HG03103 (cell line): ENCODE data around the gene MKRN2OS.

Experiments
- ATAC-seq: cut with Tn5 transposase; IDR thresholded peaks from one replicate; pipeline ENCODE4 v1.9.1; 2021; ENCODE audit warnings: low read depth; ENCODE audit not compliant: unreplicated experiment

The MKRN2OS gene, protein sequence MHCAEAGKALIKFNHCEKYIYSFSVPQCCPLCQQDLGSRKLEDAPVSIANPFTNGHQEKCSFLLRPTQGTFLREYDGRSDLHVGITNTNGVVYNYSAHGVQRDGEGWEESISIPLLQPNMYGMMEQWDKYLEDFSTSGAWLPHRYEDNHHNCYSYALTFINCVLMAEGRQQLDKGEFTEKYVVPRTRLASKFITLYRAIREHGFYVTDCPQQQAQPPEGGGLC

DNA sequence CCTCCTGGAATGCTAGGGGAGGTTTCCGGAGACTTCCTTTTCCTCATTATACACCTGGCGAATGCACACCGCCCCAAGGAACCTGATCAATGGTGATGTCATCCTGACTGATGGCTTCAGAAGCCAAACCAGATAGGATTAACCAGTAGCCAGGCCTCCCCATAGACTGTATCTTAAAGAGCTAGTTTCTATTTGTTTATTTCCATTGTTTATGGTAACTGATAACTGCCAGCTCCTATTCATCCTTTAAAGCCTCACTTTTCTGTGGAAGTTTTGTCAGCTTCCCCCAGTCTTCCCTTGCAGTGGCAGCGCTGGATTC is at the start of gene MKRN2OS:
Gene MKRN2OS (minus strand): TSS at position 27 of the 319 bp plus-strand sequence. CDS start 35 bp downstream, outside the sequence.
- no peak for ATAC-seq

DNA sequence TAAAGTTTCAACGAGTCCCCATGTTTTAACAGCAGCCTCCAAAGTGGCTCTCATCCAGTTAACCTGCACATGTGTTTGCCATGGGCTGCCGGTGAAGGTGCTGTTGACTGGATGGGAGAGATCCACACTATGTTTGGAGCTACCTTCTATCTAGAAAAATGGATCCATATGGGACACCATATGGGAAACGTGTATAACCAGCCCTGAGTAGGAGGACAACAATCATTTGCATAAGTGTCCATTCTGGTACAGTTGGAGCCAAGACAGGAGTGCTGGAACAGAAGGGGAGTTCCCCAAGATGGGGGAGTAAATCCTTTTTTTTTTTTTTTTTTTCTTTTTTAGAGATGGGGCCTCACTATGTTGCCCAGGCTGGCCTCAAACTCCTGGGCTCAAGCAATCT is 48.2 kb upstream of the MKRN2OS start:
- ATAC-seq, result no peak

DNA sequence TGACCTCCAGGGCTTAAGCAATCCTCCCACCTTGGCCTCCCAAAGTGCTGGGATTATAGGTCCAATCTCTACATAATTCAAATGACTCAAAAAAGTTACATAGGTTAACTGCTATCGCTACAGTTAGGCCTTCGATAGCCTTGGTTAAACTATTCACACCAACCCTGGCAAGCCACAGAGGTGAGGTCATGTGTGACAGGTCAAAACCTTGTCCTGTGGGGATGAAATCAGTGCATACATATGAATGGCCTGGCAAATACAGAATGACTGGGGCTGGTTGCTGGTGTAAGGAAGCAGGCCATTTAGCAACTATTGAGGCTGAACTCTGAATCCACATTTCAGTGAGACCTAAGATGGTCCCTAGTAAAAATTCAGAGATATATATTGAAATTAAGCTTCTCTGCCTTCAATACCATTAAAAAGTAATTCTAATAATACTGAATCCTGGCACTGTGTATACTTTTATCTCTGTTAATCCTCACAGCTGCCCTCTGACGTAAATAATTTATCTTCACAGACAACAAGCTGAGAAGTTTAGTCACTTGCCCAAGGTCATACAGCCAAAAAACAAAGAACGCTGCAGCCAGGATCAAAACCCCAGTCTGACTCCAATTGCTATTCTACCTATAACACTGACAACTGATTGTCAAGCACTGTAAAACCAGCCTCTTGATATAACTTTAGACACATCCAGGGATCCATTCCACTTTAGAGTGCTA is 46.9 kb upstream of the MKRN2OS start:
- ATAC-seq, result no peak

DNA sequence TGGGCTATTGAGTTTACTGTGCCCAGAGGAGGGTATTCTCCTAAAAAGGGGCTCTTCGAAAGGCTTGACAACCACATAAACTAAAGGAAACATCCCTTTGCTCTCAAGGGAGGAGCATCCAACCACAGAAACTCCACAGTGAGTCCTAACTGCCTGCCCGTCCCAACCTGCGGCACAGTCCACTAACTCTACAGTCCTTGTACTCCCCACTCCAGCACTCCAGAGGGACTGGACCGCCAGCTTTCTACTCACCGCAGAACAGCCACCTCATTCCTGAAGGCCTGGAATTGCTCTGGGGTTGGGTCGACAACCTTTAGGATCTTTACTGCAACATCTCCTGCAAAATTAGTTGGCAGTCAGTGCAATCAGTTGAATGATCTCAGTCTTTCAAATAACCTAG is 46.2 kb upstream of the MKRN2OS start:
- ATAC-seq, result no peak

DNA sequence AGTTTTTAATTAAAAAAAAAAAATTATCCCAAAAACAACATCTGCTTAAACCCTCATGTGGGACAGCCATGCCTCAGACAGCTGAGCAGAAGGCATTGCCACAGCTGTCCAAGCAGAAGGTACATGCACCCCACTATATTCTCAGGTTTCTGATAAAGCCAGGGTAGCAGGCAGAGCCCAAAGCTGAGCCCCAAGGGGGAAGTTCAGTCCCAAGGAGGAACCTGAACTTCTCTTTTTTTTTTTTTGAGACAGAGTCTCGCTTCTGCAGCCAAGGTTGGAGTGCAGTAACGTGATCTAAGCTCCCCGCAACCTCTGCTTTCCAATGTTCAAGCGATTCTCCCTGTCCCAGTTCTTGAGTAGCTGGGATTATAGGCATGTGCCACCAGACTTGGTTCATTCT is 44.8 kb upstream of the MKRN2OS start:
- ATAC-seq, result no peak

DNA sequence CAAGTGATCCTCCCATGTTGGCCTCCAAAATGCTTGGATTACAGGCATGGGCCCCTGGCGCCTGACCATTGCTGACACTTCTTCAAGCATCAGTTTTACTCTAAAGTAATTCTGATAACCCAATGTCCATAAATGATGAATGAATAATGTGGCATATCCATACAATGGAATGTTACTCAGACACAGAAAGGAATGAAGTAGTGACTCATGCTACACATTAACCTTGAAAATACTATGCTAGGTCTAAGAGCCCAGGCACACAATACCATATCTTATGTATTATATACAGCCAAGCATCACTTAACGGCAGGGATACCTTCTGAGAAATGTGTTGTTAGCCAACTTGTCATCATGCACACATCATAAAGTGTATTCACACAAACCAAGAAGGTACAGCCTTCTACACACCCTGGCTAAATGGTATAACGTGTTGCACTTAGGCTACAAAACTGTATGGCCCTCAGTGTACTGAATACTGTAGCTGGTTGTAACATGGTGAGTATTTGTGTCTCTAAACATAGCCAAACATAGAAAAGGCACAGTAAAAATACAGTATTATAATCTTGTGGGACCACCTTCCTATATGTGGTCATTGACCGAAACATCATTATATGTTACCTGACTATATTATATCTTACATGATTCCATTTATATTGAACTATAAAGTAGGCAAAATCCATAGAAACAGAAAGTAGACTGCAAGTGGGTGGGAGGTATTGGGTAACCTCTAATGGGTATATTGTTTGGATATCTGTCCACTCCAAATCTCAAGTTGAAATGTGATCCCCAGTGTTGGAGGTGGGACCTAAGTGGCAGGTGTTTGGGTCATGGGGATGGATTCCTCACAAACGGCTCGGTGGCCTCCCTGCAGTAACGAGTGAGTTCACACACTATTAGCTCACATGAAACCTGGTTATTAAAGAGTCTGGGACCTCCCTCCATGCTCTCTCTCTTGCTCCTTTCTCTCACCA is 43.0 kb upstream of the MKRN2OS start:
- no peak for ATAC-seq

DNA sequence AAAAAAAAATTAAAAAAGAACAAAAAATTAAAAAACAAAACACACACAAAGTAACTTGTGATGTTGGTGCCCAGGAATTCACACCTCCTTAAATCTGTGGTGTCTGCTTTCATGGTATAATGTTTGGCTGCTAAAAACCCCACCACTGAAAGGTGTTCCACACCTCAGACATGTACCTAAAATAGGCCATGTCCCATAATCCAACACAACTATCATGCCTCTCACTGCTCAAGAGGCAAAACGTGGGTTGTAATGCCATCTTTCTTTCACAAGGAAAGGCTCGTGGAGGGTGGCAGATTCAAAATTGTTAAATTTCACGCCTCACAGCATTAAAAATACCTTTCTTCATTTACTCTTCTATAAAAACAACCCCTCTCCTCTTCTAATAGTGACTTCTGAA is 41.1 kb upstream of the MKRN2OS start:
- no peak for ATAC-seq

DNA sequence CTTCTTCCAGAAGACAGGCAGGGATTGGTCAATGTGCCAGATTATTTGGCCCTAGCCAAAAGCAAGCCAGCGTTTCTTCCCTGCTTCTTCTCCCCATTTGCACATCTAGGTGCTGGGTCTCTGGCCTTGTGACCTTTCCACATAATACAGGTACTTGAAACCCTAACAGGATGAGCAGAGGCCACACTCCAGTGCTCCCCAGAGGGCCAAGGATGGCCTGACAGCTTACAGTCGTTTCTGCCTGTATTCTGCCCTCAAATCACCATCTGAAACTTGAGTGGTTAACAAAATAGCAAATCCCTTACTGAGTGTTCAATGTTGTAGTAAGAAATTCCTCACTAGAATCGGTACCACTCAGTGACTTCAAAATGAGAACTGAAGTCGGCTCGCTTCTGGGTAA is 40.7 kb upstream of the MKRN2OS start:
- ATAC-seq, result peak; percentile 62

DNA sequence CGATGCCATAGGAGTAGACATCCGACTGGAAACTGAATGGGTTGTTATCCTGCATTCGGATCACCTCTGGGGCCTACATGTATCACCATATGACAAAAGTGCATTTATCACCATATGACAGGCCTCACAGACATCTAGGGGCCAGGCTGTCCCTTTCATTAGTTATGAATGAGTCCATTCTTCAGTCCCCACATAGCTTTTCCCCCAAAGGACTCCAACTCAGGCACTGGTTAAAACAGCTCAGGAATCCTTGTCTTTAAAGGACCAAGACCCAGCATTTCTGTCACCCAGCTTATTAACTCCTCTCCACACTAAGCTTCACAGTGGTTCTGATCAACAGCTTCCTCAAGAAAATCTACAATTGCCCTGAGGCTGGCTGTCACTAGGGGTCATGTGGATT is 39.9 kb upstream of the MKRN2OS start:
- no peak for ATAC-seq

DNA sequence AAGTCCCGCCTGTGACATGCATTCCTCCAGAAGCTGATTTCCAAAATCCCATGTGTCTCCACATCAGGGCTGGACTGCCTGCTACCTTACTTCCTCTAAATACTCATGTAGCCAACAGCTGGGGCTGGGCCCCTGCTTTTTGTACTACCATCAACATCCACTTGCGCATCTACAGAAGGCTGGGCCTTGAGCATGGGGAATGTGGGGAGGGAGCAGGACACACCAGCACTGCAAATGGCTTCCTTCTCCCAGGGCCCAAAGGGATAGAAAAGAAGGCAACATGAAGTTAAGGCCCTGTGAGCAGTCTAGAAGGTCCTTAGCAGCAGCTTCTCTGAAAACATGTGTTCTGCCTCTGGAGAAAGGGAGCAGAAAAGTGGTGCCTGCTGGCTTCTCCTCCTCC is 38.8 kb upstream of the MKRN2OS start:
- no peak for ATAC-seq

DNA sequence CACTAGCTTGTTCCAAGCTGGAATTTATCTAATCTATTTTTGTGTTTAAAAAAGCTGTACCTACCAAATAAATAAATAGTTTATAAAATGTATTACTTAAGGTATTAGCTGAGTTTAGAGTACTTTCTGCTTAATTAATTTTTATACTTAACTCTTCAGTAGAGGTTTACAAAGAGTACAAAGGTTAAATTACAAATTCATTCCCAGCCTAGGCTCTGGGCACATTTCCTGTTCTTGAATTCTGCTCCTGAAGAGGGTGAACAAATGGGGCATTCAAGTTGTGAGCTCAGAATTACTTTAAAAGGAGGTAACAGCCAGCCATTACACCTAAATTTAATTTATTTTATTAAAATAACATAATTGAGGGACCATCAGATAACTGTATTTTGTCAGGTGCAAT is 38.0 kb upstream of the MKRN2OS start:
- no peak for ATAC-seq

DNA sequence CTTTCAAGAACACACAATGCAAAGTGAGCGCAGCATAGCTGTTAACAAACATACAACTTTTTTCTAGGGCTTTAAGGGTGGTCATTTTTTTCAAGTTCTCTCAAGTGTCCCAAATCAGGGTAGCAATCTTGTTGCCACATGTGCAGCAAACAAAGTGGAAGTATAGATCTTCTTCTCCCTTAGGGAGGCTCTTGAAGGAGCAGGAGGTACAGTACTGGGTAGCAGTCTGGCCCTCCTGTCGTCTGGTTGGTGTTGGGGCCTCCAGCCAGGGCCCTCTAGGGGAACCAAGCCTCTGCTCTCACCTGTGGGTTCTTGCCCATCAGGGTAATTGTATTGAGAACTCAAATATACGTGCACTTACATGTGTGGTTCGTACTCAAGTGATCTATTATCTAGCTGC is 37.4 kb upstream of the MKRN2OS start:
- ATAC-seq, result no peak

DNA sequence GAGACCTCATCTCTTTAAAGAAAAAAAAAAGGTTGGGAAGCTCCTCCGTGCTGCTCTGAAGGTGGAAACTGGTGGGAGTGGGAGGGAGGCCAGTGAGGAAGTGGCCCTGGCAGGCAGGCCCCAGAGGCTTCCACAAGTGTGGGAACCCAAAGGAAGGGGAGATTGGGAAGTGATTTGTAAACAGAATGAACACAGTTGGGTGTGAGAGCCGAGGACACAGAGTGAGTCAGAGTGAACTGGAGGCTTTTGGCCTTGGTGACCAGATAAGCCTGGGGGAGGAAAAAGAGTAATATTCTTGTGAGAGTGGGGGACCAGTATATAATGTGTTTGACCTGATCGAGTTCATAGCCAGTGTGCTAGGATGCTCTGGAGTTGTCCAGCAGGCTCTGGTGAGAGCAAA is 34.6 kb upstream of the MKRN2OS start:
- ATAC-seq, result no peak

DNA sequence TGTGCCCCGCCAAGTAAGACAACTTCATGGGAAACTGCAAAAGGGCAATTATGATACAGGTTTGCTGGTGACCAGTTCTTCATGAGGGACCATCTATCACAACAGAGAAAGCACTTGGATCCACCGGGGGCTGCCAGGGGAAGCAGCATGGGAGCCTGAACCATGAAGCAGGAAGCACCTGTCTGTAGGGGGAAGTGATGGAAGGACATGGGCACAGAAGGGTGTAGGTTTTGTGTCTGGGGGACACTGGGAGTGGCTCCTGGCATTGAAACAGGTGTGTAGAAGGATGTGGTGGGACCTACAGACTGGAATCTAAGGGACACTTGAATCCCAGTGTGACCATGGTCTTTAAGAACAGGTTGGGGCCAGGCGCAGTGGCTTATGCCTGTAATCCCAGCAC is 34.2 kb upstream of the MKRN2OS start:
- ATAC-seq, result no peak

DNA sequence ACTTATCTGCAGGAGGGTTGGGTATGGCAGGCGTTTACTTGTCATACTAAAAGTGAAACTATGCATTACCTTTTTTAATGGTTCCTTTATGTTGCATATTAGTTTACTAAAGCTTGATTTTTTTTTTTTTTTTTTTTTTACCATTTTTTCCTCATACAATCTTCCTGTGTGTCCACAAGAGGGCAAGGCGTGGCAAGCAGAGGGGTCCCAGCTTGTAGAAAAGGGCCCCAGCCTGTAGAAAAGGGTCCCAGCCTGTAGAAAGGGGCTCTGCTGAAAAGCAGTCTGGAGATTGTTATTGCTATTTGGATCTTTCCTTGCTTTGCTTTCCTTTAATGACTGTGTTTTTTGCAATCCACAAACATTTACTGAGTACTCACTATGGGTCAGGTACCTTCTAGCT is 33.4 kb upstream of the MKRN2OS start:
- no peak for ATAC-seq

DNA sequence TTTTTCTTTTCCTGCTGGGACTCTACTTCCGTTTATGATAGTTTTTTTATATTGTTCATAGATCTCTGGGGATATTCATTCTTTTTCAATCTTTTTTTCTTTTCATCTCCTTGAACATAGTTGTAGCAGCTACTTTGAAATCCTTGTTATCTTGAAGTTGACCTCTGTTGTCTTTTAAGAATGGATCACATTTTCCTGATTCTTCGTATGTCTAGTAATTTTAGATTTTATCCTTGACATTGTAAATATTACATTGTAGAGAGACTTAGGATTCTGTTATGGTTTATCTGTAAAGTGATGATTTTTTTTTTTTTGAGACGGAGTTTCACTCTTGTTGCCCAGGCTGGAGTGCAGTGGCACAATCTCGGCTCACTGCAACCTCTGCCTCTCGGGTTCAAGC is 32.1 kb upstream of the MKRN2OS start:
- ATAC-seq, result no peak

DNA sequence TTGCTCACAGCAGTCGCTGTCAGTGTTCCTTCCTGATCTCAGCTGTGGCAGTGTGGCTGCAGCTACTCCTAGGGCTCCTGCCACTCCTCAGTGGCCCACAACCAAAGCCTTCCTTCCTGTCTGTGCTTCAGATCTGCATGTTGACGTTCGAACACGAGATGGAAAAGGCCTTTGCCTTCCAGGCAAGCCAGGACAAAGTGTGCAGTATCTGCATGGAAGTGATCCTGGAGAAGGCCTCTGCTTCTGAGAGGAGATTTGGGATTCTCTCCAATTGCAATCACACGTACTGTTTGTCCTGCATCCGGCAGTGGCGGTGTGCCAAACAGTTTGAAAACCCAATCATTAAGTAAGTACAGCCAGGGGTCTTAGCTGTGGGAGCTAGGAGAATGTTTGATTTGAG is 29.4 kb upstream of the MKRN2OS start:
- ATAC-seq, result no peak

DNA sequence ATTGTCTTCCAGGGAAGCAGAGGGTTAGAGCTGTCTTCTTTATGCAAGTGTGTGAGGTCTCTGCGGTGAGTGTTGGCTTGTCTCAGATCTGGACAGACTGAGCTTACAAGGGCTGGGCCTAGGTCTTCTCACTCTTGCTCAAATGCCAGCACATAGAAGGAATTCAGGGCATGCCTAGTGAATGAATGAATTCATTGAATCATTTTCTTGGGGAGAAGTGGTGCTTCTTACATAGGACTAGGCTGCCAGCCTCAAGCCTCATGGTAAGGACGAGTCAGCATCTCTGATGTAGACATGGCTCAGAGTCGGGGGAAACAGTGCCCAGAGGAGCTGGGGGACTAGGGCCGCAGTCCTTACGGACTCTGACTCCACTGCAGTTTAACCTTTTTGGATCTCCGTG is 28.8 kb upstream of the MKRN2OS start:
- ATAC-seq, result no peak

DNA sequence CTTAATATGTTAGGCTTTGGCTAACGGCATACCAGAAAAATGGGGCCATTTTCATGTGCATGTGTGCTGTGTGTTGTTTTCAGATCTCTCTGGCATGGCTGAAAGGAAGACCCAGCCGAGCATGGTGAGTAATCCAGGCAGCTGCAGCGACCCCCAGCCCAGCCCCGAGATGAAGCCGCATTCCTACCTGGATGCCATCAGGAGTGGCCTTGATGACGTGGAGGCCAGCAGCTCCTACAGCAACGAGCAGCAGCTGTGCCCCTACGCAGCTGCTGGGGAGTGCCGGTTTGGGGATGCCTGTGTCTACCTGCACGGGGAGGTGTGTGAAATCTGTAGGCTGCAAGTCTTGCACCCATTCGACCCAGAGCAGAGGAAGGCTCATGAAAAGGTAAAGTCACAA is 26.7 kb upstream of the MKRN2OS start:
- no peak for ATAC-seq

DNA sequence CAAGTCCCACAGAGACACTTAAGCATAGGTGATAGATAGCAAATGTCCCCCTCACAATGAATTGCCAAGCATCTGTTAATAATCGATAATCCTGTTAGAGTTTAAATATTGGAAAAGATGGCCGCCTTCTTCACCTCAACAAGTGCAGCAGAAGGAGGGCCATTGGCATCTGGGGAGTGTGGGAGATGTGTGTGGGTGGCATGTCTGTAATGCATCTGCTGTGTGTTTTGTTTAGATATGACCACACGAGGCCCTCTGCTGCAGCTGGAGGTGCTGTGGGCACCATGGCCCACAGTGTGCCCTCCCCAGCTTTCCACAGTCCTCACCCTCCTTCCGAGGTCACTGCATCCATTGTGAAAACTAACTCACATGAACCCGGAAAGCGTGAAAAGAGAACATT is 24.5 kb upstream of the MKRN2OS start:
- ATAC-seq, result no peak

DNA sequence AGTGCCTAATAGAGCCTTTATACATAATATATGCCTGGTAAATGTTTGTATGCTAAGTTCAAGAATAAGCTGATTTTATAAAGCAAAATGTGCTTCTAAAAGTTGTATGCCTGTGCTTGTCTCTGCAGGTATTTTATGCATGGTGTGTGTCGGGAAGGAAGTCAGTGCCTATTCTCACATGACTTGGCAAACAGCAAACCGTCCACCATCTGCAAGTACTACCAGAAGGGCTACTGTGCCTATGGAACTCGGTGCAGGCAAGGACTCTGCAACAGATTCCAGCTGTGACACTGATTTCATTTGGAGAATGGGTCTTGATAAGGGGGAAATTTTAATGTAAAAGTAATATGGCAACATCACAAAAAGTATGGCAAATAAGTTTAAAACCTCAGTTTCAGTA is 23.4 kb upstream of the MKRN2OS start:
- ATAC-seq, result no peak

DNA sequence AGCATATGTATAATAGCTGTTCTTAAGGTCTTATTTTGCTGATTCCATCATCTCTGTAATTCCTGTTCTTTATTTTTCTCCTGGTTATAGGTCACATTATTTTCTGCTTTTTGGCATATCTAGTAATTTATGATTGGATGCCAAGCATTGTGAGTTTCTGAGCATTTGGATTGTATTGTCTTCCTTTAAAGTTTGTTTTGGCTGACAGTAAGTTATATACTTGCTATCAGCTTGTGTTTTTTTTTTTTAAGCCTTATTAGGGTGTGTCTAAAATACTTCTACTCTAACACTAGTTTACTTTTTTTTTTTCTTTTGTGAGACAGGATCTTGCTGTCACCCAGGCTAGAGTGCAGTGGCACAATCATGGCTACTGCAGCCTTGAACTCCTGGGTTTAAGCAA is 21.7 kb upstream of the MKRN2OS start:
- no peak for ATAC-seq
